HG02642 (cell line): ENCODE results near the gene KDM4F.

ENCODE experiments used
- ATAC-seq: cut with Tn5 transposase; IDR thresholded peaks from one replicate; pipeline ENCODE4 v1.9.1; 2021; ENCODE audit warnings: mild to moderate bottlenecking; ENCODE audit not compliant: unreplicated experiment, poor library complexity

Gene KDM4F

DNA sequence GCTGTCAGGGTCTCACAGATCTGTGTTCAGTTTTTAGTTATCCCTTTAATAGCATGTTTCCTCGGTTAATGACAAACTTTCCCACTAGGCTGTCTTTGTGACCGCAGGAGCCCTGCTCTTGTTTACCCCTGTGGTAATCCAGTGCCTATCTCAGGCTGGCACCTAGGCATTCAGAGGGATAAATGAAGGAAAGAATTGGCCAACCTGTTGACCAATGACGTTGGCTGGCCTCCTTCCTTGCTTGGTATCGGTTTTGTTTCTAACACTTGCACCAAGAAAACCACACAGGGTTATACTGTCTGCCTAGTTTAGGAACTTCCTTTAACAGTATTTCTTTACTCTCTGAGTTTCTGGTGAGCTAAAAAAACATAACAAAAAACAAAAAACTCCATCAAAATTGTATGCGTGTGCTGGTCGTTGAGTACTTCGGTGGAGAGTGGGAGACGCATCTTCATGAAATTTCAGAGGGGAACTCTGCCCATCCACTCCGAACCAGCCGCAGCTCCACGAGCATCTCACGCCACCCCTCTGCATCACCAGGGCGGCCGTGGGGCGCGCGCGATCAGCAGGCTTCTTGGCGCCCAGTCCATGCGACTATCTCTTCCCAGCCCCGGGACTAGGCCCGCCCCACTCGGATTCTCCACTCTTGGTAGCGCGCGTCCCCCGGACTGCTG lies 39.9 kb downstream of the KDM4F start:
- ATAC-seq: peak; percentile 46

DNA sequence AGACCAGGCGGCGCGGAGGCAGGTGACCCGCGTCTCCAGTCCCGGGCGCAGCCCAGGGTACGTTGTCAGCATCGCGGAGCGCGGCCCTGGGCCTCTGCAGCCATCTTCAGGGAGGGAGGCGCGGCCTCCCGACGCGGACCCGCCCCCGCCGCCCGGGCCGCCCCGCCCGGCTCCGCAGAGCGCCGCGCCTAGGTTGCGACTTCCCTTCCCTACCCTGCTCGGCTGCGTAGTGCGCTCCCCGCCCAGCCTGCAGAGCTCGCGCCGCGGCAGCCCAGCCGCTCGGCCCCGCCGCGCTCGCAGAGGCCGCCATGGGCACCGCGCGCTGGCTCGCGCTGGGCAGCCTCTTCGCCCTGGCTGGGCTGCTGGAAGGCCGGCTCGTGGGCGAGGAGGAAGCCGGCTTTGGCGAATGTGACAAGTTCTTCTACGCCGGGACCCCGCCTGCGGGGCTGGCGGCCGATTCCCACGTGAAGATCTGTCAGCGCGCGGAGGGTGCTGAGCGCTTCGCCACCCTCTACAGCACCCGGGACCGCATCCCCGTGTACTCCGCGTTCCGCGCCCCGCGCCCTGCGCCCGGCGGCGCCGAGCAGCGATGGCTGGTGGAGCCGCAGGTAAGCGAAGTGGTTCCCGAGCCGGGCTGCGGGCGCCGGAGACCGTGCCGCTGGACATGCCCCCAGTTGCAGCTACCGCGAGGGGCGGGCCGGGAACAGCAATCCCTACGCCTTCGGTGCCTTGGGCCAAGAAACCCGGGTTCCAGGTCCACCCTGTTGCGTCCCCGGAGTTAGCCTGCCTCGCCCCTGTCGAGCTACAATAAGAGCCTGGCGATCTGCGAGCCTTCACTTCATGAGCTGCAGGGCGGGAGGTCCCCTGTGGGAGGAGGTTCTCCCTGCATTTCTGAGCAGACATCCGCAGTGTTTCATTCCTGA lies 40.7 kb downstream of the KDM4F start, which contains the start of gene ENDOD1:
TSS of gene ENDOD1 (plus strand) at position 227 of the 923 bp plus-strand sequence. CDS start at position 309, 82 bp downstream.
- peak; percentile 91 for ATAC-seq

DNA sequence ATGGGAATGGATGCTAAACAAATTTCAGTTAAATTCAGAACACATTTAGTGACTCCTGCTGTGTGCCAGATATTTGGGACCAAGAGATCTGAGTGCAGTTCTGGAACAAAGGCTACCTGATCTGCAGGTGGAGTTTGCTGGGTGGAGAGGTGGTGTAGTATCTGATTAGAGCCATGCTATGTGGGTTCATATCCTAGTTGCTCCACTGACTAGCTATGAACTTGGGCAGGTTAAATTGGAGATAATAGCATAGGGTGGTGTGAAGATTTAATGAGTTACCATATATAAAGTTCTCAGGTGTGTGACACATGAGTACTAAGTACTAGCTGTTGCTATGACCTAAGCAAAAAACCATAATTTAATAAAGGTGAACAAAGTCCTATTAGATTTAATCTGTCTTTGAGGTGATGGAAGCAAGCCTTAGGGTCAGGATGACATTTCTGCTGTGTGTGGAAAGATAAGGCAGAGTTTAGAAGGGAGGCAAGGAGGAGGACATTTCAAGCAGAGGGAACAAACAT lies 42.5 kb downstream of the KDM4F start:
- no peak for ATAC-seq

DNA sequence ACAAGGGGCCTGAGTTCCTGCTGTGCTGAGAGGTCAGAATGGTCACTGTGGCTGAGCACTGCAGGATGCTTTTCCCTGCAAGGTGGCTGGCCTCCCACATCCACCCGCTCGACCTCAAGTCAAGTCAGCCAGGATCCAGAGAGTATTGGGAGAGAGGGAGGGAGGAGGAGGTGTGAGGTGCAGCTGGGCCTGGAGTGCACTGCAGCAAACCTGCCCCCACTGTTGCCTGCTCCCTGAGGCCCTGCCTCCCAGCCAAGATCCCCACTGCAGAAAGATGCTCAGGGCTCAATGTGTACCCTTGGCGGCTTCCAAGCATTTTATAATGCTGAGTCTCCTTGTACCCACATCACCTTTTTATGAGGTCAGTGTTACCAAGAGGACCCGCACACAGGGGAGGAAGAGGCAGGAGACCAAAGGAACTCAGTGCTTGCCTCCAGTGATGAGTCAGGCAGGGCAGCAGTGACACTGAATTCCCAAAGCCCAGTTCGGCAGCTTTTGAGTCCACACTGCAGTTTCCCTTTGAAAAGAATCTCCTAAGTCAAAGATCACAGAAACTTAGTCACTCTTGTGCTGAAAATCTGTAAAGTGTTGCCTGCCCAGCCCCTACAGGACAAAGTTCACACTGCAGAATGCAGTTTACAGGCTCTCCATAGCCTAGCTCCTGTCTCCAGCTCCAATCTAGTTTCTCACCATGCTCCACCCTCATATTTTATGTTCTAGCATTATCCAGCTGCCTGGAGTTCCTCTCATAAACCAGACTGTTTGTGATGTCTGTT lies 43.5 kb downstream of the KDM4F start:
- no peak for ATAC-seq

DNA sequence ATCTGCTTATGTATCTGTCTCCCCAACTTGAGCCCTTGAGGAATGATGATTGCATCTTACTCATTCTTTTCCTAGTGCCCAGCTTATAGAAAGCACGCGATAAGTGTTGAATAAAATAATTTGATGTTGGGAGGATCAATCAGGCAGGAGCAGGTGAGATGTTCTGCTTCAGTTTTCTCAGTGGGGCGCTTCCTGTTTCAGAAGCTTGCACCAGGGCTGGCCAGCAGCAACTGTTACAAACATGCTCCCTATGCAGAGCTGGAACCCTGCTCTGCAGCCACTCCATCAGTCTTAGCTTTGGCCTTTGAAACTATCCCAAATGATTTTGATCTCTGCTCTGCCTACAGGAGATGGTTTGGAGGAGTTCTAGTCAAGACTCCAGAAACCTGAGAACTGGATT lies 44.3 kb downstream of the KDM4F start:
- no peak for ATAC-seq

DNA sequence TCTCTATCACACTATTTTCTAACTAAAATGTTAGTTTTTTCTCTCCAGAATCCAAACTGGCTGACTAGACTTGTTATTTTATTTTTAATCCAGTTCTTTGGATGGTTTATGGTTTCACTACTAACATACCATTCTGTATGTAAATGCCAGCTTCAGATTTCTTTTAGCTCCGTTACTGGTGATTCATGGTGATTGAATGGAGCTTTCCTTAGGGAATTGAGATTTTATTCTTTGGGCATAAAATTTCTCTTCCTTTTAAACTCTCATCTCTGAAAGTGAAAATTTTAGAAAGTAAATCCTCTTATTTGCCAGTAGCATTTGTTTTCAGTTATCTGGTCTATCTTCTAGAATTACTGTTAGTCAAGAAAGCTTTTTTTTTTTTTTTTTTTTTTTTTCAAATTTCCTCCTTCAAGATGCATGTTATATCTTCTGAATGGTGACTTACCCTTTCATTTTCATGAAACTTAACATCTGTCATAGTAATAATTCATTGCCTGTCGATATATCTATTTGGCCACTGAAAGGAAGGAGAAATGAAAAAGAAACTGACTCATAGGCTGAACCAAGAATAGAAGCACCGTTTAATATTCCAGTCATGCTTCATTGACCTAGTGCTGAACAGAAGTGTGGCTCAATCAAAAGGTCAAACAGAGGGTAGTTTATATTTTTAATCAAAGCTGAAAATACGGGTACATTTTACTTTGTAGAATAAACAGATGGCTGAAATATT lies 46.8 kb downstream of the KDM4F start:
- peak; percentile 76 for ATAC-seq

DNA sequence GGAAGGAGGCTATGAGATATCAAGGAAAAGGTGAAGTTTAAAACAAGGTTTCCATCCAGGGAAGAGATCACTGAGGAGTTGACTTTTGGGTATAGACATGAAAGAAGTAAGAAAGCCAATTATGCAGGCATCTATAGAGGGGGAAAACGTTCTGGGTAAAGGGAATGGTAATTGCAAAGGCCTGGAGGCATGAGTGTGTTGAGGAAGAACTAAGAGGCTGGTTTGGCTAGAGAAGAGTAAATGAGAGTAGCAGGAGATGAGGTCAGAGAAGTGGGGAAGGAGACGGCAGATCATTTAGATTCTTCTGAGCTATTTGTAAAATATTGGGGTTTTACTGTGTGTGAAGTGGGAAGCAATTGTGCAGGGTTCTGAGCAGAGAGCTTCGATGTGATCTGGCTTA lies 48.0 kb downstream of the KDM4F start:
- no peak for ATAC-seq

DNA sequence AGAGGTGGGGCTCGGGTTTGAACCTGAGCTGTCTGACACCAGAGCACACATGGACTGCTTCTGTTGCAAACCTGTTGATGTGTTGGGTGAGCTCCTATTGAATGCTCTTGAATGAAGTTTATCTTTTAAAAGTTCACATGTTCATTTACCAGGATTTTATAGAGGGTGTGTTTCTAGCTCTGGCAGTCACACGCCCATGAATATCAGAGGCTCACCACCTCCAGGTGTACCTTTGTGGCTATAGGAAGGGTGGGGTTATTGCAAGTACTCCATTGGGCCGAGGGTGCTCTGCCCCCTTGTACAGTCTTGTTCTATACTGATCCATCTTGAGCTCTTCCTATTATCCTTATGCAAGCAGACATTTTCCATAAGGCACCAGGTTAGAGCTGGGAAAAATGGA lies 49.6 kb downstream of the KDM4F start:
- ATAC-seq: no peak

DNA sequence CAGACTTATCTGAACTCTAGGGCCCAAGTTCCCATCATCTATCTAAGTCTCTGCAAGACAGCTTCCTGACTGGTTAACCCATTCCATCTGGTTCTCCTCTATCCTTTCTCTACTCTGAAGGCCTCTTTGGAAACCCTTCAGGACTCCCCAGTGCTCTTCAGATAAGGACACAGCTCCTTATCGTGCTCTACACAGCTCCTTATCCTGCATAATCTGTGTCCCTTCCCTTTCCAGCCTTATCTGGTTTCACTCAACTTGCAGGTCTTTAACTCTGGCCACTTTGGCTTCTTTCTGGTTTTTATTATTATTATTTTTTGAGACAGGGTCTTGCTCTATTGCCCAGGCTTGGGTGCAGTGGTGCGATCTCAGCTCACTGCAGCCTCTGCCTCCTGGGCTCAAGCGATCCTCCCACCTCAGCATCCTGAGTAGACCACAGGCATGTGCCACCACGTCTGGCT lies 51.0 kb downstream of the KDM4F start:
- ATAC-seq: no peak
